SW480 (cell line): ENCODE measurements around the gene ZNF771.
"Not testable (repeated sequence)": the region's sequence is repeated elsewhere in the genome, so short reads cannot be mapped to it uniquely, and the experiment has no call there.

Experiments
- DNase-seq: peaks from one replicate; pipeline ENCODE4 v3.0.0-alpha.2; 2016; ENCODE audit warnings: low spot score

ZNF771 gene

DNA sequence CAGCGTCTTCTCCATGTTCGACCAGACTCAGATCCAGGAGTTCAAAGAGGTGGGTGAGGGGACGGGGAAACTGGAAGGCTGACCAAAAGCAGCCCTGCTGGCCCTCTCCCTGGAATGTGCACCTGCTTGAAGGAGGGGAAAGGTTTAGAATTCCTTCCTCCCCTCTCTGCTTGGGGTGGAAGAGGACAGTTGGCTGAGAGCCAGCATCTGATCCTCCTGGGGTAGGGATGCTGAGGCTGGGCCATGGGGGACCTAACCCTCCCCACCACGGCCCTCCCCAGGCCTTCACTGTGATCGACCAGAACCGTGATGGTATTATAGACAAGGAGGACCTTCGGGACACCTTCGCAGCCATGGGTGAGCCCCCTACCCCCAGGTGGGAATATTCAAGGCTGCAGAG, 31.5 kb upstream of the ZNF771 start:
- DNase-seq, result no peak

DNA sequence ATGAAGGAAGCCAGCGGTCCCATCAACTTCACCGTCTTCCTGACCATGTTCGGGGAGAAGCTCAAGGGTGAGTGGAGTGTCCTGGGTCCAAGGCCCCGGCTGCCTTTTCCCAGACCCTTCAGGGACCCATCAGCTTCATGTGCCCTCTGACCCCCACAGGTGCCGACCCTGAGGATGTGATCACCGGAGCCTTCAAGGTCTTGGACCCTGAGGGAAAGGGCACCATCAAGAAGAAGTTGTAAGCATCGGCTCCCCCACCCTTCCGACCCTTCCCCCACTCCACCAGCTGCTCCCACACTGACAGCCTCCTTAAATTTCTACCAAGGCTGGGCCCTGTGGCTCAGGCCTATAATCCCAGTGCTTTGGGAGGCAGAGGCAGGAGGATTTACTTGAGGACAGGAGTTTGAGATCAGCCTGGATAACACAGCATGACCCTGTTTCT, 30.9 kb upstream of the ZNF771 start:
- DNase-seq, result no peak

DNA sequence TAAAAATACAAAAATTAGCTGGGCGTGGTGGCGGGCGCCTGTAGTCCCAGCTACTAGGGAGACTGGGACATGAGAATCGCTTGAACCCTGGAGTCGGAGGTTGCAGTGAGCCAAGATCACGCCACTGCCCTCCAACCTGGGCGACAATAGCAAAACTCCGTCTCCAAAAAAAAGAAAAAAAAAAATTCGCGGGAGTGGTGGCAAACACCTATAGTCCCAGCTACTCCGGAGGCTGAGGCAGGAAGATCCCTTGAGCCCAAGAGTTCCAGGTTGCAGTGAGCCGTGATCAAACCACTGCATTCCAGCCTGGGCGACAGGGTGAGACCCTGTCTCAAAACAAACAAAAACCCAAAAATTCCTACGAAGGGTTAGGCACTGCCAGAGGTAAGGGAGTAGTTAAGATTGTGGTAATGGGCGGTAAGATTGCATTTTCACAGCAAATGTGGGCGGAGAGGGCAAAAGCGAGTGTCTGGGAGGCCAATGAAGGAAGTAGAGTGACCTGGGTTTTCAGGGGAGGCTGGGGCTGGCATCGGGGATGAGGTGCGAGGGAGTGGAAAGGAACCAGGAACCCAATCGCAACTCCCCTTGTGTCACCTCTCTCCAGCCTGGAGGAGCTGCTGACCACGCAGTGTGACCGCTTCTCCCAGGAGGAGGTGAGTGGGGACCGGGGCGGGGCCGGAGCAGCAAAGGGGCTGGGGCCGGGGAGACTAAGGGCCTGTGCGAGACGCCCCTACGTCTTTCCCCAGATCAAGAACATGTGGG, 30.2 kb upstream of the ZNF771 start:
- no peak for DNase-seq

DNA sequence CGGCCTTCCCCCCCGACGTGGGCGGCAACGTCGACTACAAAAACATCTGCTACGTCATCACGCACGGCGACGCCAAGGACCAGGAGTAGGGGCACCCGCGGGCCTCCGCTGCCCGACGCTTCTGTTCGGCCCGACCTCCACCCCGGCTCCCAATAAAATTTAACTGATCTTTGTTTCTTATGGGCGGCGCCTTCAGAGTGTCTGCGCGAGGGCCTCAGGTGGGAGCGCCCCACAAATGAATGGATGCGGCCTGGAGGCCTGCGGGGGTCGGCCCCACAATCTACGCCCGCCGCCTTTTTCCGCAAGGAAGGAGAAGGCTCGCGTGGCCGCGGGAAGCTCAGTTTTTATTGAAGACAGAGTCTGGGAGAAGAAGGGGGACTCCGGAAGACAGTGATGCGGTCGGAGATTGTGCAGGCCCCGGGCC, 29.6 kb upstream of the ZNF771 start:
- DNase-seq, result peak; percentile 92

DNA sequence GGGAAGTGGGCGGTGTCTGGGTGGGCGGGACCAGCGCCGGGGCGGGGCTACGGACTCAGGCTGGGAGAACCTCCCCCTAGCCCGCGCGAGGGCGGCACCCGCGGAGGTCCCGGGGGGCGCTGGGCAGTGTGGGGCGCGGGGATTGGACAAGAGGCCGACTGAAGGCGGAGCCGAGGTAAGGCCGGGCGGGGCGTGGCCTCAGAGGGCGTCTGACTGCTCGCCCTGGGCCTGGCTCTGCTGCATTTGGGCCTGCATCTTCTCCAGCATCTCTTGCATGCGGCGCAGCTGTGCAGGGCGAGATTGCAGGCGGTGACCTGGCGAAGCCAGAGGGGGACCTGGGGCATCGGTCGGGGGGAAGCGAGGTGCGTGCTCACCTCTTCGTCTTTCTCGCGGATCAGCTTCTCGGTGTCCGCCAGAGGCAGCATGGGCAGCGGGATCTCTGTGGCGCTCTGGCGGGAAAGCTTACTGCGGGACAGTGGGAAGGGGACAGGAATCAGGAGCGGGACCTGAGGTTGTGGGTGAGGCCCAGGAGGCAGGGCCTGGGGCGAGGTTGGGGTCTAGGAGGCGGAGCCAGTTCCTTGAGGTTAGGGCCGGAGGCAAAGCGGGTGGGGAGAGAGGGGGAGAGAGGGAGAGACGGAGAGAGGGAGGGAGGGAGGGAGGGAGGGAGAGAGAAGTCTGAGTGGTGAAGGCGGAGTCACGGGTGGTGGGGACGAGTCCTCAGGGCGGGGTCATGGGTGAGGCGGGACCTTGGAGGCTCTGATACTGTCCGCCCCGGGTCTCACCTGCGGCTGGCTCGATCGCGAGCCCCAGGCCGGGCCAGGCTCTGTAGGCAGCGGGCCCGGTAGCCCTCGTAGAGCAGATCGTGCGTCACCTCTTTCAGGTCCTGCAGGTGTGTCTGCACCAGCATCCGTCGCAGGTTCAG, 28.9 kb upstream of the ZNF771 start:
- peak; percentile 94 for DNase-seq

DNA sequence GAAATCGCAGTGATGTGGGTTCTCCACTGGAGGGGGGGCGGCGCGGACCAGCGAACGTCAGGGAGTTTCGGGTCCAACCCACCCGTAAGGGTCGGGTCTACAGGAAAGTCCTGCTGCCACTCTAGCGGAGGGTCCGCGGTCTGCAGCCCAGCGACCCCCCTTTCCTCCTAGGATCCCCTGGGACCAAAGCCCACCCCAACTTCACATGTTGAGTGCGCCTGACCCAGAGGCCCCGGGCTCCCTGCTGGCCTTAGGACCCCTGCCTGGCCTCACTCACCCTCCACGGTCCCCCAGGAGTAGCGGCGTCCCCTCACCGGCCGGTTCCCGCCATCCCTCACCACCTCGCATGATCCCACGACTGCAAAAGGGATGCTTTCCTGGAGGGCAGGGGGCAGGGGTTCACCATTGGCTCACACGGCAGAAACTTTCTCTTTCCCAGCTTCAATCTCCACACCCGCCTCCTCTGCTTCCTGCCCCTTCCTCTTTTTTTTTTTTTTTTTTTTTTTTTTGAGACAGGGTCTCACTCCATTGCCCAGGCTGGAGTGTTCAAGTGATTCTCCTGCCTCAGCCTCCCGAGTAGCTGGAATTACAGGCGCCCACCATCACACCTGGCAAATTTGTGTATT, 28.1 kb upstream of the ZNF771 start:
- no peak for DNase-seq

DNA sequence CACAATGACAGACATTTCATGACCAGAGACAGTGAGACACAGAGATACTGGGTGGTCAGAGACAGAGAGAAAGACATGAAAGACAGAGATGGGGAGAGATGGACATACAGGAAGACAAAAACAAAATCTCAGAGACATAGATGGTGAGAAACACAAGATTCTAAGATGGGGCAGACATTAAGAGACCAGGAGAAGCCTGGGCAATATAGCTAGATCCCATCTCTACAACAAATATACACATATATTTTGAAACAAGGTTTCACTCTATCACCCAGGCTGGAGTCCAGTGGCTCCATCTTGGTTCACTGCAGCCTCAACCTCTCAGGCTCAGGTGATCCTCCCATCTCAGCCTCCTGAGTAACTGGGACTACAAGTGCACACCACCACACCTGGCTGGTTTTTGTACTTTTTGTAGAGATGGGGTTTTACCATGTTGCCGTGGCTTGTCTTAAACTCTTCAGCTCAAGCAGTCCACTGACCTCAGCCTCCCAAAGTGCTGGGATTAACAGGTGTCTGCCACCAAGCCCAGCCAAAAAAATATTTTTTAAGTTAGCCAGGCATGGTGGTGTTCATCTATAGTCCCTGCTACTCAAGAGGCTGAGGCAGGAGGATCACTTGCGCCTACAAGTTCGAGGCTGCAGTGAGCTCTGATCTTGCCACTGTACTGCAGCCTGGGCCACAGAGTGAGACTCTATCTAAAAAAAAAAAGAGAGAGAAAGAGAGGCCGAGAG, 27.2 kb upstream of the ZNF771 start:
- DNase-seq, result no peak

DNA sequence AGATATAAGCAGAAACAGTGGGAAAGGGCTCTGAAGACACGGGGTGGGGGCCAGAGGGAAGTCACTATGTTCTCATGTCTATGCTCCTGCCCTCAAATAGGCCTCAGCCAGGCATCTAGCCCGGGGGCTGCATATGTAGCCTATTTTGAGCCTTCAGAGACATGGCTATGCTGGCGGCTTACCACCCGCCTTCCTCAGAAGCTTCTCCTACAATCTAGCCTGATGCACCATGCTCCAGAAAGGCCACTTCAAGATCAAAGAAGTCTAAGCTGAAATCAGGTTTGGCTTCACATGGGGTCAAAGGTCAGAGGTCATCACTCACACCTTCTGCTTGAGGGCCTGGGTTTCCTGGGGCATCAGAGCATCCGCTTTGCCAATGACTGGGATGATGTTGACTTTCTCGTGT, 26.6 kb upstream of the ZNF771 start:
- no peak for DNase-seq

DNA sequence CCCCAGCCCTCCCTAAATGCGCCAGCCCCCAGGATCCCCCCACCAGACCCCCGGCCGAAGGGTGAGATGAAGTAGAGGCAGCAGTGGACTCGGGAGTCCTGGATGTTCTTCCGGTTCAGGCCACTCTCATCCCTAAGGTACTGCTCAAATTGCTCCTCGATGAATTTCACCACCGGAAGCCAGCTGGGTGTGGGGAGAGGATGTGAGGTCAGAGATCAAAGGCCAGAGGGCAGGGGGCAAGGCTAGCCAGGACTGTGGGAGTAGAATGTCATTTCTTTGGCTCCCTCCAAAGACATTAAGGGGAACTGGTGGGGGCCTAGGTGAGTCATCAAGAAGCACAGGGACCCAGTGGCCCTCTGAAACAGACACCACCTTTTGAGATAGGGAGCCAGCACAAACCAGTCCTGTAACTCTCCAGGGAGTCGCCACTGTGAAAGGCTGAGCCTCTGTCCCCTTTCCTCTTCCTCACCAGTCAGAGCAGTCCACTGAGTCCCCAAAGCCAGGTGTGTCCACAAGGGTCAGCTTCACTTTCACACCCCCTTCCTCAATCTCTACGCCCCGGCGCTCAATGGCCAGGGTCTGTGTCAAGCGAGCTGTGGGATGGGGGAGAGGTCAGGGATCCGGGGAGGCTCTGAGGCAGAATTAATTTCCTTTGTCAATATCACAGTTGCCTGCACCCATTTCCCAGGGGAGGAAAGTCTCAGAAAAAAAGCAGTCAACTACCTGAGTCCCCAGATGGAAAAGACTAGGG, 25.9 kb upstream of the ZNF771 start:
- DNase-seq, result no peak

DNA sequence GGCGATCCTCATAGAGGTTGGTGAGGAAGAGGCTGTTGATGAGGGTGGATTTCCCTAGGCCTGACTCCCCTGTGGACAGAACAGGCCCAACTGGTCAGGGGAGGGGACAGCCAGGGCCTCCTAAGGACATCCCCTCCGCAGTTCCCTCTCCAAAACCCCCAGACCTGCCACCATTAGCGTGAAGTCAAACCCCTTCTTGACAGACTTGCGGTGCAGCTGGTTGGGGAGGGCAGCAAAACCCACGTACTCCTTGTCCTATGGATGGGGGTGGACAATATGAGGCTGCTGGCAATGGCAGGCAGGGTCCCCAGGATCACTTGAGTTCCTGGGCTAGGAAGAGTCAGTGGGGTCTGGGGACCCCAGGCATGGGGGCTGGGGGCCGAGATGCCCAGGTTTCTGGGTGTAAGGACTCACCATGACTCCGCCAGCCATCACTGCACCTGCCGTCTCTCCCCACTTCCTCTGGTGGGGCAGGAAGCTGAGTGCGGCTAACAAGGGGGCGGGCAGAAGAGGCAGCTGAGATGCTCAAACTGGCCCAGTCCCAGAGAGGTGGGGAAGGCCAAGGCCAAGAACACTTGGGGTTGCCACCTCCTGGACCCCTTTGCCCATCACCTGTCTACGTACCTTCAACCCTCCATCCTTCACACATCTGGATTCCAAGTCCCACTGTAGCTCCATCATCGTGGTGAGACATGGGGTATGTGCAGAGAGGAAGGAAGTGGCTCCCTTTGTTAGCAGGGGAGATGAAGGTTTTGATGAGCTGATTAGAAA, 25.1 kb upstream of the ZNF771 start, which contains the start of gene SEPTIN1:
Gene SEPTIN1 (minus strand): TSS at position 451 of the 771 bp plus-strand sequence. CDS start 19 bp downstream, at position 432.
- DNase-seq, result no peak

DNA sequence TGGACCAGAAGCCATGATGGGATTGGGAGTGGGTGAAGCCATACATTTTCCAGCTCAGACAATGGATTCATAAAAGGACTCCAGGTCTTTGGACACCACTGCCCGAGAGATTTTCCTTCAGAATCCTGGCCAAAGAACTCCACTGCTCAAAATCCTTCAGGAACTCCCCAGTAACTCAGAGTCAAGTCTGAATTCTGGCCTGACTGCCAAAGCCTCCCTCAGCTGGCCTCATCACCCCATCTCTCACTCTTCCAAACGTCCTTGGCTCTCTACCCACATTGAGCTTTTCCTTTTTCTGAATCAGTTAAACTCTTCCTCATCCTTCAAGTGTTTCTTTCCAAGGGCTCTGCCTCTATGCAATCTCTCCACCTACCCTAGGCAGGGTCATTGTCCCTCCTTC, 23.9 kb upstream of the ZNF771 start:
- DNase-seq, result no peak

DNA sequence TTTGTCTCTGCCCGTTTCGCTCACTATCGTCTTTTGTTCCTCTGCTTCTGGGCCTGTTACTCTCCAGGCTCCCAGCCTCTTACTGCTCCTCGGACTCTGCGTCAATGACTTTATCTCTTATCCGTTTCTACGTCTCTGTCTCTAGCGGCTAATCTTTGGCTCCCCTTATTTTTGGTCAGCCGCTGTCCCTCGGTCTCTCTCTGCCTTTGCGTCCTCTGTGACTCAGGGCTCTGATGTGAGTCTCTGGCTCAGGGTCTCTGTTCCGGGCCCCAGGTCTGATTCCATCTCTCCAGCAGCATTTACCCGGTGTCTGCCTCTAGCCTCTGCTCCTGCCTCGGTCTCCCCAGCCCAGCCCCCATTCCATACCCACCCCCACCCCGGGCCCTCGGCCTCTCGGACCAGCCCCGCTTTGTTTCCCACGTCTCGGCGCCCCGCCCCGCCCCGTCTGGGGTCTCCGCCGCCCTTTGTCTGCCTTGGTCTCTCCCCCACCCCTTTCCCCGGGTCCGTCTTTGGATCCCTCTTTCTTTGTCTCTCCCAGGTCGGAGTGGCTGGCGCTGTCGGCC, 12.7 kb upstream of the ZNF771 start:
- DNase-seq, result no peak

DNA sequence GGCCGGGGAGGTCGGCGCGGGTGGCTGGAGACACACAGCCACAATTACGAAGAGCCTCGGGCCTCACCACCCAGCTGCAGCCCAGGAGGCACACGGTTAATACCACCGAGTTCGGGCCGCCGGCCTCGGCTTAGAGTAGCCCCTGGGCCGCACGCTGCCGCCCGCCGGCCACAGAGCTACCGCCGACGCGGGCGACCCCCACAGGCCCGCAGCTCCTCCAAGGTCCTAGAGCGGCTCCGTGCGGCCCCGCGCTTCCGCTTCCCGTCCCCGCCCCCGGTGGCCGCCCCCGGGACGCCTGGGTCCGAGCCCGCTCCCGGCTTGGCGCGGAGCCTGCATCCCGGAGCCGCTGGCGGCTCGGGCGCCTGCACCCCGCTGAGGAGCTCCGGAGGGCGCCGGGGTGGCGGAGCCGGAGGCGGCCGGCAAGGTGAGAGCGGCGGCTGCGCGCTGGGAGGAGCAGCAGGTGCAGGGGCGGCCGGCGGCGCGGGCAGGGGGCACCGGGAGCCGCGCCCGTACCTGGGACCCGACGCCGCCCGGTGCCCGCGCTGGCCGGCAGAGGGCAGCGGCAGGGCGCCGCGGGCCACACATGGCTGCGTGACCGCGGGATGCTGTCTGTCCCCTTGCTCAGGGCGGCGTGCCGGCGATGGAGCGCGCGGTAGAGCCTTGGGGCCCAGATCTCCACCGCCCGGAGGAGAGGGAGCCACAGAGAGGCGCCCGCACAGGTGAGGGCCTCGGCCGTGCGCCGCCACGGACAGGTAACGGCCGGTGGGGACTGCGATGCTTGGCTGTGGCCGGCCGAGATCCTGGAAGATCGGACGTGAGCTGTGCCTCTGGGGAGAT, 12.0 kb upstream of the ZNF771 start, which contains the start of gene ZNF48:
Gene ZNF48 (plus strand): TSS at position 266 of the 837 bp plus-strand sequence. CDS start 375 bp downstream, at position 641.
- DNase-seq, result peak; percentile 92

DNA sequence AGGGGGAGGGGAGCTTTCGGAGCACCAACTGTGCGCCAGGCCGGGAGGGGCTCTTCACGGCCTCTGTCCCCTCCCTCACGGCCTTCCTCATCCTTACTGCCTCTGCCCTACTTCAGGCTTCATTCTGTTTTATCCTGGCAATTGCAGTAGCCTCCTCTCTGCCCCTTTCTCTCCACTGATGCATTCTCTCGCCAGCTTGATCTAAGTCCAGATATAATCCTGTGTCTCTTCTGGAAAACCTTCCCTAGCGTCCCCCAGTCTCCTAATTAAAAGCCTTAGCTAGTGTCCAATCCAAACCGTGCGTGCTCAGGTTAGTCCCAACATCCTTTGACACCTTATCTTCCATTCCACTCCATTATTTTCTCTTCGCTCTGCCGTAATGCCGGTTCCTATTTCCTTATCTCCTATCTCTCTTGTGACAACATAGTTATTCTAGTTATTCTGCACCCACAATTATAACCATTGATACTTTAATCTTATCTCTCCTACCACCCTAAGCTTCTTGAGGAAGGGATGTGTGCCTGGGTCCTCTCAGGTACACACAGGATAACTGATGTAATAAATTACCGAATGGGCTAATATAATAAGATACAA, 11.3 kb upstream of the ZNF771 start:
- DNase-seq, result no peak

DNA sequence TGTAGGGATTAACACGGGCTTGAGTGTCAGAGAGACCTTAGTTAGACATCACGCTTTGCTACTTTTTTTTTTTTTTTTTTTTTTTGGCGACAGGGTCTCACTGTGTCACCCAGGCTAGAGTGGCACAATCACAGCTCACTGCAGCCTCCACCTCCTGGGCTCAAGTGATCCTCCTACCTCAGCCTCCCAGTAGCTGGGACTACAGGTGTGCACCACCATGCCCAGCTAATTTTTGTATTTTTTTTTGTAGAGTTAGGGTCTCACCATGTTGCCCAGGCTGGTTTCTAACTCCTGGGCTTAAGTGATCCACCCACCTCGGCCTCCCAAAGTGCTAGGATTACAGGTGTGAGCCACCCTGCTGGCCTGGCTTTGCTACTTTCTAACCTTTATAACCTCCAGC, 10.8 kb upstream of the ZNF771 start:
- not testable (repeated sequence) for DNase-seq

DNA sequence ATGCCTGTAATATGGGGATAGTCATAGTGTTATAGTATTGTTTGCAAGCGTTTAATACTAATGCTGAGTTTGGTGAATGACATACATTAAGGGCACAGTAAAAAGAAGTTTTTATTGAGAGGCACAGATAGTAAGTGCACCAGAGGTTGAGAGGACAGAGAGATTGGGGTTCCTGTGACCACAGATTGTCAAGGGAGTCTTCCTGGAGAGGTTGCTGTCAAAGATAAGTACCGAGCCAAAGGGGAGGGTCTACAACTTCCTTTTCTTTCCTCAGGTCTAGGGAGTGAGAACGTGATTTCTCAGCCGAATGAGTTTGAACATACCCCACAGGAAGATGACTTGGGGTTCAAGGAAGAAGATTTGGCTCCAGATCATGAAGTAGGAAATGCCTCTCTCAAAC, 10.3 kb upstream of the ZNF771 start:
- no peak for DNase-seq

DNA sequence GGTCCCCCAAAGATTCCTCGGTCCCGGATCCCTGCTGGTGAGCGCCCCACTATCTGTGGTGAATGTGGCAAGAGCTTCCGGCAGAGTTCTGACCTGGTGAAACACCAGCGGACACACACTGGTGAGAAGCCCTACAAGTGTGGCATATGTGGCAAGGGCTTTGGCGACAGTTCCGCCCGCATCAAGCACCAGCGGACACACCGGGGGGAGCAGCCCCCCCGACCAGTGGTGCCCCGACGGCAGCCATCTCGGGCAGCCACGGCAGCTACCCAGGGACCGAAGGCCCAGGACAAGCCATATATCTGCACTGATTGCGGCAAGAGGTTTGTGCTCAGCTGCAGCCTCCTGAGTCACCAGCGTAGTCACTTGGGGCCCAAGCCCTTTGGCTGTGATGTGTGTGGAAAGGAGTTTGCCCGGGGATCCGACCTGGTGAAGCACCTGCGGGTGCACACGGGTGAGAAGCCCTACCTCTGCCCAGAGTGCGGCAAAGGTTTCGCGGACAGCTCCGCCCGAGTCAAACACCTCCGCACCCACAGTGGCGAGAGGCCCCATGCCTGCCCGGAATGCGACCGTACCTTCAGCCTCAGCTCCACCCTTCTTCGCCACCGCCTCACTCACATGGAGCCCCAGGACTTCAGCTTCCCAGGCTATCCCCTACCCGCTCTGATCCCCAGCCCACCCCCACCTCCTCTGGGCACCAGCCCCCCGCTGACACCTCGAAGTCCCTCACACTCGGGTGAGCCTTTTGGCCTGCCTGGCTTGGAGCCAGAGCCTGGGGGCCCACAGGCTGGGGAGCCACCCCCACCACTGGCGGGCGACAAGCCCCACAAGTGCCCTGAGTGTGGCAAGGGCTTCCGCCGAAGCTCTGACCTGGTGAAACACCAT, 9.4 kb upstream of the ZNF771 start:
- no peak for DNase-seq
